Adrenal gland (tissue), 5 donors: Measurements from ENCODE around the gene PTGES.

Source experiments
- CTCF ChIP-seq, 6 experiments: fragments of 450-650 bp in 4 of 6; fragments of 200-600 bp in 2 of 6; sonication (generic) in 1 of 6; IDR thresholded peaks; 1 replicate in 5 of 6; 2 replicates in 1 of 6; pipeline versions ENCODE4 v1.5.1 to v1.8.0; 2016 to 2021; ENCODE audit warnings: antibody characterized with exemption in 6 of 6, mild to moderate bottlenecking in 2 of 6, moderate library complexity in 1 of 6
- POLR2A ChIP-seq, 2 donors: fragments of 450-650 bp; IDR thresholded peaks; one replicate each; pipeline ENCODE4 v1.6.1; 2017; ENCODE audit warnings: antibody characterized with exemption in 2 of 2, mild to moderate bottlenecking in 2 of 2, moderate library complexity in 1 of 2
- donor health status: DM: no; HTN: no; CAD: no.

GRCh38 chr9:129697656-129698253 is 55.1 kb downstream of the PTGES start:
- TF ChIP-seq POLR2A (IDR thresholded peaks at IDR 0.05) (no peak), CTCF (IDR thresholded peaks at IDR 0.05) (no peak)
